ENCODE results near the gene HIGD1B. TPM values are rescaled to one million over a fixed set of nuclear protein-coding genes. Genes with fewer than 3 reads are reported as not detected.

The HIGD1B gene
- polyA plus RNA-seq, 1 donor from 2014 or later, result not detected

DNA sequence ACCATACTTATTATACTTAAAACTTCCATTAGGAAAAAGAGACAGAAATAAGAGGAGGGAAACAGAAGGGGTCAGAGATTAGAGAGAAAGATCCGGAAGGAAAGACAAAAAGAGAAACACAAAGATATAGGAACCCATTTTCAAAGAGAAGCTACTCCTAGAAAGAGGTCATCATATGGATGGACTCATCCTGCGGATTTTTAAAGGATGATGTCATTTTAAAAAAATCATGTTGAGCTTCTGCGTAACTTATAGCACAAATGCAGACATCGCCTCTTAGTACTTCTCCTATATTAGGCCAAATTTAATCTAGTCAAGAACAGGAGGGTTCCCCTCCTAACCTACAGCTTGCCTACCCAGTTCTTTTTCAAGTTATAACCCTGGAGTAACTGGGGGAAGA lies 33.5 kb downstream of the HIGD1B start:
- no peaks in the 10 kb centered on the region for H3K9me2 ChIP-seq (ENCODE audit: insufficient read depth, low read length)
- no peak overlapping the region for H3K4me3 ChIP-seq (ENCODE audit: low read length)
- no peaks in the 10 kb centered on the region for H4K20me1 ChIP-seq (ENCODE audit: insufficient read depth)
- no peak overlapping the region for H3K27ac ChIP-seq (ENCODE audit: low read length)
- H3K9ac ChIP-seq (ENCODE audit: low read length), result no peak overlapping the region
- H3K36me3 ChIP-seq (ENCODE audit: insufficient read depth, low read length), result no peaks in the 10 kb centered on the region
- H3K27me3 ChIP-seq (ENCODE audit: insufficient read depth, low read depth, low read length), result no peaks in the 10 kb centered on the region
- TF ChIP-seq, protein P1, sequence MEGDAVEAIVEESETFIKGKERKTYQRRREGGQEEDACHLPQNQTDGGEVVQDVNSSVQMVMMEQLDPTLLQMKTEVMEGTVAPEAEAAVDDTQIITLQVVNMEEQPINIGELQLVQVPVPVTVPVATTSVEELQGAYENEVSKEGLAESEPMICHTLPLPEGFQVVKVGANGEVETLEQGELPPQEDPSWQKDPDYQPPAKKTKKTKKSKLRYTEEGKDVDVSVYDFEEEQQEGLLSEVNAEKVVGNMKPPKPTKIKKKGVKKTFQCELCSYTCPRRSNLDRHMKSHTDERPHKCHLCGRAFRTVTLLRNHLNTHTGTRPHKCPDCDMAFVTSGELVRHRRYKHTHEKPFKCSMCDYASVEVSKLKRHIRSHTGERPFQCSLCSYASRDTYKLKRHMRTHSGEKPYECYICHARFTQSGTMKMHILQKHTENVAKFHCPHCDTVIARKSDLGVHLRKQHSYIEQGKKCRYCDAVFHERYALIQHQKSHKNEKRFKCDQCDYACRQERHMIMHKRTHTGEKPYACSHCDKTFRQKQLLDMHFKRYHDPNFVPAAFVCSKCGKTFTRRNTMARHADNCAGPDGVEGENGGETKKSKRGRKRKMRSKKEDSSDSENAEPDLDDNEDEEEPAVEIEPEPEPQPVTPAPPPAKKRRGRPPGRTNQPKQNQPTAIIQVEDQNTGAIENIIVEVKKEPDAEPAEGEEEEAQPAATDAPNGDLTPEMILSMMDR (IDR thresholded peaks at IDR 0.05; ENCODE audit: poor library complexity, severe bottlenecking), result no peak
- TF ChIP-seq EZH2 (IDR thresholded peaks at IDR 0.05; ENCODE audit: borderline replicate concordance, insufficient read depth, low read length, poor library complexity, severe bottlenecking), result no peak
- TF ChIP-seq TAF1 (IDR thresholded peaks at IDR 0.05; ENCODE audit: low read depth), result no peak
- no peak overlapping the region for H2AFZ ChIP-seq (ENCODE audit: low read depth, low read length)
- no peaks in the 10 kb centered on the region for H3F3A ChIP-seq (ENCODE audit: insufficient read depth, low read length, poor library complexity, severe bottlenecking)
- no peaks in the 10 kb centered on the region for H3K9me3 ChIP-seq (ENCODE audit: low read length)
- no peak overlapping the region for H3K4me2 ChIP-seq (ENCODE audit: low read length)
- no peaks in the 10 kb centered on the region for H3K79me2 ChIP-seq (replicated peaks; ENCODE audit: insufficient read depth, low read length)

DNA sequence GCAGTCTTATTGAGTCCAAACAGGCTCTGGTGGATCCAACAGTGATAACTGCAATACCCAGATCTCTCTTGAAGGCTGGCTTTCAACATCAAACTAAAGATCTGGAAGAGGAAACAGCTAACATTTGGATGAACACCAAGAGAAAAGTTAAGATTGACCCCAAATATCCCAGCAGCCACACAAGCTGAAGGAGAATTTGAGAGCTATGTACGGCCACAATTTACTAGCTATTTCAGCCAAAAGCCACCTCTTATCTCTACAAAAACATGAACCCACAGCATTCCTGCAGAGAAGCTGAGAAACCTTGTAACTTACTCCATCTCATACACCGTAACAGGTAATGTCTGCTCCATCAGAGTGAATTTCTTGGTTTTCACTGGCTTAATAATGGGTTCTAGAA lies 37.3 kb downstream of the HIGD1B start:
- no peak overlapping the region for H3K27ac ChIP-seq (ENCODE audit: low read length)
- TF ChIP-seq EP300 (conservative IDR thresholded peaks at IDR 0.05; ENCODE audit: poor library complexity, severe bottlenecking) (no peak), RAD21 (conservative IDR thresholded peaks at IDR 0.05) (no peak), SMC3 (conservative IDR thresholded peaks at IDR 0.05; ENCODE audit: poor library complexity) (no peak), POLR2AphosphoS5 (IDR thresholded peaks at IDR 0.05) (no peak)
- TF ChIP-seq, protein P1 (IDR thresholded peaks at IDR 0.05; ENCODE audit: poor library complexity, severe bottlenecking), result no peak
- H3K4me3 ChIP-seq (ENCODE audit: low read length), result no peak overlapping the region
- H4K20me1 ChIP-seq (ENCODE audit: insufficient read depth), result no peaks in the 10 kb centered on the region
- H2AFZ ChIP-seq (ENCODE audit: low read depth, low read length), result no peak overlapping the region
- H3K79me2 ChIP-seq (replicated peaks; ENCODE audit: insufficient read depth, low read length), result no peaks in the 10 kb centered on the region
- no peak overlapping the region for H3K9ac ChIP-seq (ENCODE audit: low read length)
- no peaks in the 10 kb centered on the region for H3K9me2 ChIP-seq (ENCODE audit: insufficient read depth, low read length)
- H3F3A ChIP-seq (ENCODE audit: insufficient read depth, low read length, poor library complexity, severe bottlenecking), result no peaks in the 10 kb centered on the region
- no peaks in the 10 kb centered on the region for H3K9me3 ChIP-seq (ENCODE audit: low read length)
- H3K36me3 ChIP-seq (ENCODE audit: insufficient read depth, low read length), result peaks cover 5% of the 10 kb centered on the region
- H3K4me2 ChIP-seq (ENCODE audit: low read length), result no peak overlapping the region
- H3K27me3 ChIP-seq (ENCODE audit: insufficient read depth, low read depth, low read length), result no peaks in the 10 kb centered on the region

DNA sequence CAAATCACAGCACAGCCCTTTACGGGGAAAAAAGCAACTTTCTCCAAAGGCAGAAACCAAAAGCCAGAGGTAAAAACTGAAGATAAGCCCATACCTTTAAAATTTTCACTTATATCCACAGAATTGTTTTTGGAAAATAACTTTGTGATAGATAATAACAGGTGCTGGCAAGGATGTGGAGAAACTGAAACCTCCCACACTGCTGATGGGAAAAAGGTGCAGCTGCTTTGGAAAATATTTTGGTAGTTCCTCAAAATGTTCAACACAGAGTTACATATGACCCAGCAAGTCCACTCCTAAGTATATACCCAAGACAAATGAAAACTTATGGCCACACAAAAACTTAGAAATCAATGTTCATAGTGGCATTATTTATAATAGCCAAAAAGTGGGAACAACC lies 39.3 kb downstream of the HIGD1B start:
- no peaks in the 10 kb centered on the region for H4K20me1 ChIP-seq (ENCODE audit: insufficient read depth)
- no peak overlapping the region for H3K27ac ChIP-seq (ENCODE audit: low read length)
- no peaks in the 10 kb centered on the region for H3F3A ChIP-seq (ENCODE audit: insufficient read depth, low read length, poor library complexity, severe bottlenecking)
- H2AFZ ChIP-seq (ENCODE audit: low read depth, low read length), result no peak overlapping the region
- H3K27me3 ChIP-seq (ENCODE audit: insufficient read depth, low read depth, low read length), result no peaks in the 10 kb centered on the region
- no peaks in the 10 kb centered on the region for H3K9me3 ChIP-seq (ENCODE audit: low read length)
- no peak overlapping the region for H3K4me3 ChIP-seq (ENCODE audit: low read length)
- H3K36me3 ChIP-seq (ENCODE audit: insufficient read depth, low read length), result peaks cover 5% of the 10 kb centered on the region
- no peak overlapping the region for H3K9ac ChIP-seq (ENCODE audit: low read length)
- H3K4me2 ChIP-seq (ENCODE audit: low read length), result no peak overlapping the region
- H3K79me2 ChIP-seq (replicated peaks; ENCODE audit: insufficient read depth, low read length), result no peaks in the 10 kb centered on the region
- no peaks in the 10 kb centered on the region for H3K9me2 ChIP-seq (ENCODE audit: insufficient read depth, low read length)
- TF ChIP-seq TAF1 (IDR thresholded peaks at IDR 0.05; ENCODE audit: low read depth) (no peak), EP300 (conservative IDR thresholded peaks at IDR 0.05; ENCODE audit: poor library complexity, severe bottlenecking) (no peak), MXI1 (conservative IDR thresholded peaks at IDR 0.05; ENCODE audit: poor library complexity, severe bottlenecking) (no peak), POLR2AphosphoS5 (IDR thresholded peaks at IDR 0.05) (no peak), SMC3 (conservative IDR thresholded peaks at IDR 0.05; ENCODE audit: poor library complexity) (no peak), RAD21 (conservative IDR thresholded peaks at IDR 0.05) (no peak), EZH2 (IDR thresholded peaks at IDR 0.05; ENCODE audit: borderline replicate concordance, insufficient read depth, low read length, poor library complexity, severe bottlenecking) (no peak)
- TF ChIP-seq, protein P1 (IDR thresholded peaks at IDR 0.05; ENCODE audit: poor library complexity, severe bottlenecking), result no peak
- TF ChIP-seq, protein P2, sequence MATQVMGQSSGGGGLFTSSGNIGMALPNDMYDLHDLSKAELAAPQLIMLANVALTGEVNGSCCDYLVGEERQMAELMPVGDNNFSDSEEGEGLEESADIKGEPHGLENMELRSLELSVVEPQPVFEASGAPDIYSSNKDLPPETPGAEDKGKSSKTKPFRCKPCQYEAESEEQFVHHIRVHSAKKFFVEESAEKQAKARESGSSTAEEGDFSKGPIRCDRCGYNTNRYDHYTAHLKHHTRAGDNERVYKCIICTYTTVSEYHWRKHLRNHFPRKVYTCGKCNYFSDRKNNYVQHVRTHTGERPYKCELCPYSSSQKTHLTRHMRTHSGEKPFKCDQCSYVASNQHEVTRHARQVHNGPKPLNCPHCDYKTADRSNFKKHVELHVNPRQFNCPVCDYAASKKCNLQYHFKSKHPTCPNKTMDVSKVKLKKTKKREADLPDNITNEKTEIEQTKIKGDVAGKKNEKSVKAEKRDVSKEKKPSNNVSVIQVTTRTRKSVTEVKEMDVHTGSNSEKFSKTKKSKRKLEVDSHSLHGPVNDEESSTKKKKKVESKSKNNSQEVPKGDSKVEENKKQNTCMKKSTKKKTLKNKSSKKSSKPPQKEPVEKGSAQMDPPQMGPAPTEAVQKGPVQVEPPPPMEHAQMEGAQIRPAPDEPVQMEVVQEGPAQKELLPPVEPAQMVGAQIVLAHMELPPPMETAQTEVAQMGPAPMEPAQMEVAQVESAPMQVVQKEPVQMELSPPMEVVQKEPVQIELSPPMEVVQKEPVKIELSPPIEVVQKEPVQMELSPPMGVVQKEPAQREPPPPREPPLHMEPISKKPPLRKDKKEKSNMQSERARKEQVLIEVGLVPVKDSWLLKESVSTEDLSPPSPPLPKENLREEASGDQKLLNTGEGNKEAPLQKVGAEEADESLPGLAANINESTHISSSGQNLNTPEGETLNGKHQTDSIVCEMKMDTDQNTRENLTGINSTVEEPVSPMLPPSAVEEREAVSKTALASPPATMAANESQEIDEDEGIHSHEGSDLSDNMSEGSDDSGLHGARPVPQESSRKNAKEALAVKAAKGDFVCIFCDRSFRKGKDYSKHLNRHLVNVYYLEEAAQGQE (IDR thresholded peaks at IDR 0.05; ENCODE audit: borderline replicate concordance), result no peak

Measured in neural cell (in vitro differentiated cells).